Esophagus muscularis mucosa (tissue), 4 donors: Measurements from ENCODE around the gene MRPL20. TPM values are rescaled to one million over a fixed set of nuclear protein-coding genes. Genes with fewer than 3 reads are reported as not detected.
"Not testable (repeated sequence)": the region's sequence is repeated elsewhere in the genome, so short reads cannot be mapped to it uniquely, and the experiment has no call there.

Experiments used
- DNase-seq: peaks from one replicate; pipeline ENCODE4 v3.0.0-alpha.2; 2017; ENCODE audit errors: extremely low spot score
- H3K27ac ChIP-seq, 4 donors: fragments of 200-600 bp; sonication (generic); replicated peaks in 1 of 4; 1 replicate in 3 of 4; 2 replicates in 1 of 4; pipeline ENCODE4 v1.5.1; 2016 to 2019; ENCODE audit warnings: mild to moderate bottlenecking in 1 of 4
- H3K27me3 ChIP-seq, 4 donors: fragments of 200-600 bp; sonication (generic); one replicate each; pipeline versions ENCODE4 v1.5.1 to v1.6.0; 2016 to 2019
- H3K36me3 ChIP-seq, 4 donors: fragments of 200-600 bp; sonication (generic); one replicate each; pipeline ENCODE4 v1.5.1; 2016 to 2019
- H3K4me1 ChIP-seq, 4 donors: fragments of 200-600 bp; sonication (generic); one replicate each; pipeline ENCODE4 v1.5.1; 2016 to 2019
- H3K4me3 ChIP-seq, 4 donors: fragments of 200-600 bp; sonication (generic); 1 replicate in 2 of 4; 2 replicates in 2 of 4; pipeline ENCODE4 v1.5.1; 2016 to 2019; ENCODE audit warnings: mild to moderate bottlenecking in 4 of 4, moderate library complexity in 1 of 4
- H3K9me3 ChIP-seq, 4 donors: fragments of 200-600 bp; sonication (generic); 1 replicate in 3 of 4; 2 replicates in 1 of 4; pipeline ENCODE4 v1.5.1; 2016 to 2019
- EP300 ChIP-seq: sonication (generic); formaldehyde crosslinking; IDR thresholded peaks from one replicate; pipeline ENCODE4 v1.6.1; 2017; ENCODE audit warnings: antibody characterized with exemption
- POLR2A ChIP-seq: fragments of 450-650 bp; IDR thresholded peaks from one replicate; pipeline ENCODE4 v1.6.1; 2017; ENCODE audit warnings: antibody characterized with exemption, moderate library complexity, mild to moderate bottlenecking, low read depth
- POLR2AphosphoS5 ChIP-seq, 2 donors: sonication (generic); formaldehyde crosslinking; IDR thresholded peaks; one replicate each; pipeline ENCODE4 v1.6.1; 2017; ENCODE audit warnings: antibody characterized with exemption in 2 of 2
- WGBS: methylation state at CpG from one replicate; pipeline ENCODE4 v1.1.5; 2018; 5-methylcytosine and 5-hydroxymethylcytosine counted together
- intact Hi-C: fragments of 100-400 bp; cut with DNase I; formaldehyde crosslinking; loops from one replicate; pipeline ENCODE4 v1.15.1; 2023
- total RNA-seq, 4 donors: library from RNA; depleted of rRNA; stranded (reverse); fragments of >200 nt; gene quantifications; one replicate each; pipeline versions ENCODE4 v1.1.0 to v1.2.1, GENCODE V29; 2016
- TF ChIP-seq, protein P1 (sequence below), 3 experiments: fragments of 200-600 bp in 2 of 3; fragments of 450-650 bp in 1 of 3; sonication (generic) in 2 of 3; IDR thresholded peaks; one replicate each; pipeline ENCODE4 v1.5.1; 2017 to 2019; ENCODE audit warnings: antibody characterized with exemption in 3 of 3, mild to moderate bottlenecking in 2 of 3, moderate library complexity in 1 of 3

The MRPL20 gene
- total RNA-seq, 4 donors from 2014 or later = 144 to 175 (median 155) TPM

DNA sequence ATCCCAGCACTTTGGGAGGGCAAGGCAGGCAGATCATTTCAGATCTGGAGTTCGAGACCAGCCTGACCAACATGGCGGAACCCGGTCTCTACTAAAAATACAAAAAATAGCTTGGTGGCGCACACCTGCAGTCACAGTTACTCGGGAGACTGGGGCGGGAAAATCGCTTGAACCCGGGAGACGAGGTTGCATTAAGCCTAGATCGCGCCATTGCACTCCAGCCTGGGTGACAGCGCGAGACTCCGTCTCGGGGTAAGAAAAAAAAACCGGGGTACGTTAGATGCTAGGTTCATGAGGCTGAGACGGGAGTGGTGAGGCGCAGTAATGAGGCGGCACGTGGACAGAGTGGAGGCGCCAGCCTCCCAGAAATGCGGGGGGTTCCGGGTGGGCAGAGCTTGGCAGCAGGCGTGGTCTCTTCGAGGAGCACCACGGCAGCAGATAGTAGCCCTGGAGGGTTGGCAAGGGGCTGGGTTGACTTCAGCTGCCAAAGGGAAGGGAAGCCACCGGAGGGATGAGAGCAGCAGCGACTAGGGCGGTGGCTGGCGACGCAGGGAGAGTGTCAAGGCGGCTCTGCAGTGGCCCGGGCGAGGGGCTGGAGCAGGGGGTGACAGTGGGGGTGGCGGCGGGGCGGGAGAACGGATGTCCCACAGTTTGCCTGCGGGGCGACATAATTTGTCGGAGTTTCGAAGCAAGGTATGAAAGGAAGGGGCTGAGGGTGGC lies 832 bp downstream of the MRPL20 start:
- TF ChIP-seq EP300 = no peak
- TF ChIP-seq POLR2A = no peak
- TF ChIP-seq POLR2AphosphoS5 (IDR thresholded peaks at IDR 0.05) = no peak
- TF ChIP-seq, protein P1, sequence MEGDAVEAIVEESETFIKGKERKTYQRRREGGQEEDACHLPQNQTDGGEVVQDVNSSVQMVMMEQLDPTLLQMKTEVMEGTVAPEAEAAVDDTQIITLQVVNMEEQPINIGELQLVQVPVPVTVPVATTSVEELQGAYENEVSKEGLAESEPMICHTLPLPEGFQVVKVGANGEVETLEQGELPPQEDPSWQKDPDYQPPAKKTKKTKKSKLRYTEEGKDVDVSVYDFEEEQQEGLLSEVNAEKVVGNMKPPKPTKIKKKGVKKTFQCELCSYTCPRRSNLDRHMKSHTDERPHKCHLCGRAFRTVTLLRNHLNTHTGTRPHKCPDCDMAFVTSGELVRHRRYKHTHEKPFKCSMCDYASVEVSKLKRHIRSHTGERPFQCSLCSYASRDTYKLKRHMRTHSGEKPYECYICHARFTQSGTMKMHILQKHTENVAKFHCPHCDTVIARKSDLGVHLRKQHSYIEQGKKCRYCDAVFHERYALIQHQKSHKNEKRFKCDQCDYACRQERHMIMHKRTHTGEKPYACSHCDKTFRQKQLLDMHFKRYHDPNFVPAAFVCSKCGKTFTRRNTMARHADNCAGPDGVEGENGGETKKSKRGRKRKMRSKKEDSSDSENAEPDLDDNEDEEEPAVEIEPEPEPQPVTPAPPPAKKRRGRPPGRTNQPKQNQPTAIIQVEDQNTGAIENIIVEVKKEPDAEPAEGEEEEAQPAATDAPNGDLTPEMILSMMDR (IDR thresholded peaks at IDR 0.05) = no peak
- peaks cover 23 to 55% (median 53%) of the 10 kb centered on the region in 4 donors for H3K36me3 ChIP-seq
- peaks cover 29 to 61% (median 48%) of the 10 kb centered on the region in 4 donors for H3K4me1 ChIP-seq
- no peak for DNase-seq
- 65% methylated on average over 27 of the region's 43 CpGs for WGBS
- no peaks in the 10 kb centered on the region for H3K27me3 ChIP-seq
- H3K4me3 ChIP-seq = peak overlapping the region; percentile 79 to 98 (median 94)
- intact Hi-C loops = no loop called here
- no peaks in the 10 kb centered on the region for H3K9me3 ChIP-seq
- H3K27ac ChIP-seq = peak overlapping the region; percentile 88 to 92 (median 90)

DNA sequence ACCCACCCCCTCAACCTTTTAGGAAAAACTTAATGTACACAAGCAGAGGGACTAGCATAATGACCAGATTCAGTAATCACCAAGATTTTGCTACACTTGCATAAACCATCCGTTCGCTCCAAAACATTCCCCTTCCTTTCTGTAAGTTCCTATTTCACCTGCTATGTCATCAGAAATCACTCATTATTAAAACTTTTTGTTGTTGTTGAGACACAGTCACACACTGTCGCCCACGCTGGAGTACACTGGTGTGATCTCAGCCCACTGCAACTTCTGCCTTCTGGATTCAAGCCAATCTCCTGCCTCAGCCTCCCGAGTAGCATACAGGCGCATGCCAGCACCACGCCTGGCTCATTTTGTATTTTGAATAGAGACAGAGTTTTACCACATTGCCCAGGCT lies 3.4 kb downstream of the MRPL20 start:
- H3K4me1 ChIP-seq = peaks cover 34 to 70% (median 52%) of the 10 kb centered on the region in 4 donors
- intact Hi-C loops = loop anchor here (2.0 kb wide), 1 partner anchor 37 kb away; no protein-coding TSS in a partner anchor
- DNase-seq = no peak
- H3K36me3 ChIP-seq = peaks cover 28 to 61% (median 55%) of the 10 kb centered on the region in 4 donors
- no peaks in the 10 kb centered on the region for H3K9me3 ChIP-seq
- no peak overlapping the region for H3K27ac ChIP-seq
- H3K27me3 ChIP-seq = no peaks in the 10 kb centered on the region
- H3K4me3 ChIP-seq = no peak overlapping the region
- TF ChIP-seq POLR2A (no peak), EP300 (no peak), POLR2AphosphoS5 (IDR thresholded peaks at IDR 0.05) (no peak)
- TF ChIP-seq, protein P1 (IDR thresholded peaks at IDR 0.05) = no peak
- WGBS = 65% methylated on average over 7 of the region's 7 CpGs

DNA sequence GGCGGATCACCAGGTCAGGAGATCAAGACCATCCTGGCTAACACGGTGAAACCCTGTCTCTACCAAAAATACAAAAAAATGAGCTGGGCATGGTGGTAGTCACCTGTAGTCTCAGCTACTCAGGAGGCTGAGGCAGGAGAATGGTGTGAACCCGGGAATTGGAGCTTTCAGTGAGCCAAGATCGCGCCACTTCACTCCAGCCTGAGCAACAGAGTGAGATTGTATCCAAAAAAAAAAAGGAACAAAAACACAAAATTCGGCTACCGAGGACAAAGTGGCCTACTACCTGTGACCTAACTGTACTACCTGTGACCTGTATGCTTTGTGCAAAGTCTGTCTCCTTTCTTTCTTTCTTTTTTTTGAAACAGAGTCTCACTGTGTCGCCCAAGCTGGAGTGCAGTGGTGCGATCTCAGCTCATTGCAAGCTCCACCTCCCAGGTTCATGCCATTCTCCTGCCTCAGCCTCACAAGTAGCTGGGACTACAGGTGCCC lies 4.1 kb downstream of the MRPL20 start:
- Histone ChIP-seq H3K36me3 (peaks cover 28 to 65% (median 57%) of the 10 kb centered on the region in 4 donors), H3K4me1 (peaks cover 33 to 70% (median 51%) of the 10 kb centered on the region in 4 donors)
- H3K9me3 ChIP-seq, H3K27me3 ChIP-seq, H3K4me3 ChIP-seq, H3K27ac ChIP-seq, DNase-seq: not testable (repeated sequence)
- 89% methylated on average over 9 of the region's 9 CpGs for WGBS
- intact Hi-C loops = loop anchor here (2.0 kb wide), 1 partner anchor 38 kb away; no protein-coding TSS in a partner anchor

DNA sequence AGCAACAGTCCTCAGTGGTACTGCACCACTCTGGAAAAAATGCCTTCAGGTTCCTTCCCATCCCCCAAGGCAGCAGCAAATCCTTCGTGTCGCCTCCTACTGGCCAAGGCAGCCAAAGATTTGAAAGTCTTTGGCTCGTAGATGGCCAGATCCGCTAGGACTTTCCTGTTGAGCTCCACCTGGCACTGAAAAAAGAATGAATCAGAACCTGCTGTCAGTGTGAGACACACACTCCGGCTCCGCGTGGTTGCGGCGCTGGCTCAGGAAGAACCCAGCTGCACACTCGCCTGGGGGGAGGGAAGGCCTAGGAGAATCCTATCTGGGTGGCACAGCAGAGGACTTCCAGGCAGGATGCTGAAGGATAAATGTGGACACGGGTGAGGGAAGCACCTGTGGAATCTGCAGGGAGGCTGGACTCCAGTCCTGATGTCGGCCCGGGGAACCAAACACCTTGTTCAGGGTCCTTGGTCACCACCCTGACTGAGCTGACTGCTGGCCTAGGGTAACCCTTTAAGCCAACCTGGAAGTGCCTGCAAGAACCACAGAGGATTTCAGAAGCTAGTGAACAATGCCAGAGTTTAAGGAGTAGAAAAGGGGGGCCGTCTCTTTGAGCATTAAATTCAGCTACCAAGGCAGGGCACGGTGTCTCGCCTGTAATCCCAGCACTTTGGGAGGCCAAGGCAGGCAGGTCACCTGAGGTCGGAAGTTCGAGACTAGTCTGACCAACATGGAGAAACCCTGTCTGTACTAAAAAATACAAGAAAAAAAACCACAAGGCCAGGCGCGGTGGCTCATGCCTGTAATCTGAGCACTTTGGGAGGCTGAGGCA lies 4.8 kb downstream of the MRPL20 start:
- WGBS = 69% methylated on average over 19 of the region's 20 CpGs
- Histone ChIP-seq H3K4me3 (no peak overlapping the region), H3K9me3 (no peaks in the 10 kb centered on the region), H3K36me3 (peaks cover 34 to 72% (median 64%) of the 10 kb centered on the region in 4 donors), H3K4me1 (peaks cover 38 to 70% (median 53%) of the 10 kb centered on the region in 4 donors), H3K27me3 (no peaks in the 10 kb centered on the region), H3K27ac (peak overlapping the region in 1 of 4 donors; percentile 1)
- TF ChIP-seq POLR2A (no peak), POLR2AphosphoS5 (IDR thresholded peaks at IDR 0.05) (no peak)
- TF ChIP-seq, protein P1 (IDR thresholded peaks at IDR 0.05) = peak in 1 of 3 experiments; percentile 43
- intact Hi-C loops = loop anchor here (2.0 kb wide), 1 partner anchor 39 kb away; no protein-coding TSS in a partner anchor
- no peak for DNase-seq
